Measurements from ENCODE around the gene C3. TPM values are rescaled to one million over a fixed set of nuclear protein-coding genes. Genes with fewer than 3 reads are reported as not detected.

Gene C3
- total and polyA plus RNA-seq, 2 of the 13 experiments (the other 11 are each of a cell fraction or from before 2014, with no cell fraction given), result 1,455 to 6,272 TPM

- TF ChIP-seq, protein P1, sequence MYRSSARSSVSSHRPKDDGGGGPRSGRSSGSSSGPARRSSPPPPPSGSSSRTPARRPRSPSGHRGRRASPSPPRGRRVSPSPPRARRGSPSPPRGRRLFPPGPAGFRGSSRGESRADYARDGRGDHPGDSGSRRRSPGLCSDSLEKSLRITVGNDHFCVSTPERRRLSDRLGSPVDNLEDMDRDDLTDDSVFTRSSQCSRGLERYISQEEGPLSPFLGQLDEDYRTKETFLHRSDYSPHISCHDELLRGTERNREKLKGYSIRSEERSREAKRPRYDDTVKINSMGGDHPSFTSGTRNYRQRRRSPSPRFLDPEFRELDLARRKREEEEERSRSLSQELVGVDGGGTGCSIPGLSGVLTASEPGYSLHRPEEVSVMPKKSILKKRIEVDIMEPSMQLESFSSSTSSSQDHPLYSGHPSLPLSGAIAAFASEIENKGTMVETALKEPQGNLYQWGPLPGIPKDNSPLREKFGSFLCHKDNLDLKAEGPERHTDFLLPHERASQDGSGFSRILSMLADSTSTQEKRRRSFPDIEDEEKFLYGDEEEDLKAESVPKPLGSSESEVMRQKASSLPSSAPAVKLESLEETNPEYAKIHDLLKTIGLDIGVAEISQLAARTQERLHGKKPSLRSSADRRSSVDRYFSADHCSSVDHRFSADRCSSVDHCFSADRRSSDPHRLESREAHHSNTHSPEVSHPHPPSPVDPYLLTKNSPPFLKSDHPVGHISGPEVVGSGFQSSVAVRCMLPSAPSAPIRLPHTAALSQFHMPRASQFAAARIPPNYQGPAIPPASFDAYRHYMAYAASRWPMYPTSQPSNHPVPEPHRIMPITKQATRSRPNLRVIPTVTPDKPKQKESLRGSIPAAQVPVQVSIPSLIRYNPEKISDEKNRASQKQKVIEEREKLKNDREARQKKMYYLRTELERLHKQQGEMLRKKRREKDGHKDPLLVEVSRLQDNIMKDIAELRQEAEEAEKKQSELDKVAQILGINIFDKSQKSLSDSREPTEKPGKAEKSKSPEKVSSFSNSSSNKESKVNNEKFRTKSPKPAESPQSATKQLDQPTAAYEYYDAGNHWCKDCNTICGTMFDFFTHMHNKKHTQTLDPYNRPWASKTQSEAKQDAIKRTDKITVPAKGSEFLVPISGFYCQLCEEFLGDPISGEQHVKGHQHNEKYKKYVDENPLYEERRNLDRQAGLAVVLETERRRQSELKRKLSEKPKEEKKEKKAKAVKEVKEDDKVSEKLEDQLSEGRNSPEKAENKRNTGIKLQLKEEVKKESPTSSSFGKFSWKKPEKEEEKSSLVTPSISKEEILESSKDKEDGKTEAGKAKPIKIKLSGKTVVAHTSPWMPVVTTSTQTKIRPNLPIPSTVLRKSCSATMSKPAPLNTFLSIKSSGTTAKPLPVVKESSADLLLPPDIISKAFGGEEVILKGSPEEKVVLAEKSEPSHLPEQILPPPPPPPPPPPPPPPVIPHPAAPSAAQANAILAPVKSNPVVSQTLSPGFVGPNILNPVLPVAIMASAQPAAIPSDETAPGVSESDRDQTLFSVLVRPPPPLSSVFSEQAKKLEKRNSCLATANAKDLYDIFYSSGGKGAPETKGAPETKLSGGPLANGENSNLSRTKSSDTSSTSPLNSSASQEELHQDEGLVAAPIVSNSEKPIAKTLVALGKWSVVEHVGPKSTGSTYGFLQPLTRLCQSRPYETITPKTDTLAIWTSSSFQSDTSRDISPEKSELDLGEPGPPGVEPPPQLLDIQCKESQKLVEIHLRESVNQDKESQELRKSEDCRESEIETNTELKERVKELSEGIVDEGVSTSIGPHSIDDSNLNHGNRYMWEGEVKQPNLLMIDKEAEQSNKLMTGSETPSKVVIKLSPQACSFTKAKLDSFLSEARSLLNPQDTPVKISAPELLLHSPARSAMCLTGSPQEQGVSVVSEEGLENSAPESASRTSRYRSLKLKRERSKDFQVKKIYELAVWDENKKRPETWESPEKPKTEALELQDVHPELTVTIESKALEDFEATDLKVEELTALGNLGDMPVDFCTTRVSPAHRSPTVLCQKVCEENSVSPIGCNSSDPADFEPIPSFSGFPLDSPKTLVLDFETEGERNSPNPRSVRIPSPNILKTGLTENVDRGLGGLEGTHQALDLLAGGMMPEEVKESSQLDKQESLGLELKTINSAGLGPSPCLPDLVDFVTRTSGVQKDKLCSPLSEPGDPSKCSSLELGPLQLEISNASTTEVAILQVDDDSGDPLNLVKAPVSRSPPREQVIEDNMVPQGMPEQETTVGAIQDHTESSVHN (CRISPR knock-in tag; IDR thresholded peaks at IDR 0.05), result no peak
- TF ChIP-seq POLR2A (IDR thresholded peaks at IDR 0.05; ENCODE audit: insufficient read depth in 1 of 2, low read depth in 2 of 2, low read length in 2 of 2) (peak; percentile 100), ZNF382 (CRISPR knock-in tag; IDR thresholded peaks at IDR 0.05; ENCODE audit: borderline replicate concordance) (no peak), LCORL (IDR thresholded peaks at IDR 0.05) (0 out of 2 replicates have a peak, but pooled peaks have one; percentile 49), LCORL (CRISPR knock-in tag; IDR thresholded peaks at IDR 0.05) (peak; percentile 98), ARID3A (IDR thresholded peaks at IDR 0.05; ENCODE audit: low read depth, low read length) (peak; percentile 46; the same call in 1 of the 2 replicates), ZFP37 (CRISPR knock-in tag; IDR thresholded peaks at IDR 0.05; ENCODE audit: borderline replicate concordance) (peak; percentile 81; the same call in 1 of the 2 replicates), NR2F2 (IDR thresholded peaks at IDR 0.05; ENCODE audit: borderline replicate concordance, low read depth) (peak; percentile 98), SMAD3 (CRISPR knock-in tag; IDR thresholded peaks at IDR 0.05) (peak; percentile 86; the same call in 1 of the 2 replicates), ZFP1 (CRISPR knock-in tag; IDR thresholded peaks at IDR 0.05) (peak; percentile 72; the same call in 1 of the 2 replicates), MAZ (IDR thresholded peaks at IDR 0.05; ENCODE audit: borderline replicate concordance, low read depth, low read length) (peak; percentile 98), MAZ (CRISPR knock-in tag; IDR thresholded peaks at IDR 0.05; ENCODE audit: low read depth) (peak; percentile 95), KLF9 (CRISPR knock-in tag; IDR thresholded peaks at IDR 0.05; ENCODE audit: low read depth) (0 out of 2 replicates have a peak, but pooled peaks have one; percentile 27), NAIF1 (CRISPR knock-in tag; IDR thresholded peaks at IDR 0.05; ENCODE audit: borderline replicate concordance) (no peak), SALL2 (CRISPR knock-in tag; IDR thresholded peaks at IDR 0.05) (peak; percentile 84; the same call in 1 of the 2 replicates), ZC3H4 (CRISPR knock-in tag; IDR thresholded peaks at IDR 0.05; ENCODE audit: borderline replicate concordance) (peak; percentile 92), ZNF136 (CRISPR knock-in tag; IDR thresholded peaks at IDR 0.05; ENCODE audit: low read depth) (peak; percentile 85; the same call in 1 of the 2 replicates), KDM6A (CRISPR knock-in tag; IDR thresholded peaks at IDR 0.05; ENCODE audit: low read depth) (peak; percentile 77), NR2F1 (CRISPR knock-in tag; IDR thresholded peaks at IDR 0.05) (peak; percentile 99), NFRKB (IDR thresholded peaks at IDR 0.05) (no peak), ZSCAN25 (CRISPR knock-in tag; IDR thresholded peaks at IDR 0.05) (peak; percentile 87)
Measured at GRCh38 chr19:6720369-6721137, at the start of gene C3 (continued).
